Mesenchymal stem cell (in vitro differentiated cells and primary cell): ENCODE measurements around the gene ARHGEF25. TPM values are rescaled to one million over a fixed set of nuclear protein-coding genes. Genes with fewer than 3 reads are reported as not detected.
A peak's percentile ranks its signal among the peaks of the same experiment; 100 is the strongest.

Source experiments
- DNase-seq: peaks from one replicate; pipeline ENCODE4 v3.0.0-alpha.2; 2013
- H2AFZ ChIP-seq: one replicate; pipeline ENCODE4 v1.6.1; 2013; ENCODE audit warnings: low read depth, mild to moderate bottlenecking, control low read depth, inconsistent platforms, low read length, moderate library complexity
- H2AK5ac ChIP-seq: 2 replicates; pipeline ENCODE4 v1.6.1; 2013; ENCODE audit warnings: low read length, moderate library complexity, mild to moderate bottlenecking, inconsistent platforms; ENCODE audit not compliant: severe bottlenecking
- H2BK120ac ChIP-seq: one replicate; pipeline ENCODE4 v1.6.1; 2013; ENCODE audit warnings: low read depth, mild to moderate bottlenecking, inconsistent platforms, low read length, moderate library complexity
- H2BK12ac ChIP-seq, 2 experiments: one replicate each; pipeline ENCODE4 v1.6.1; 2013; ENCODE audit warnings: inconsistent platforms in 2 of 2, low read length in 2 of 2, mild to moderate bottlenecking in 2 of 2, moderate library complexity in 2 of 2, control low read depth in 1 of 2
- H2BK15ac ChIP-seq: one replicate; pipeline ENCODE4 v1.6.1; 2013; ENCODE audit warnings: mild to moderate bottlenecking, low read depth, inconsistent platforms; ENCODE audit not compliant: poor library complexity, severe bottlenecking
- H2BK5ac ChIP-seq: 2 replicates; pipeline ENCODE4 v1.6.1; 2013; ENCODE audit warnings: low read depth, mild to moderate bottlenecking, low read length, control low read depth, inconsistent platforms; ENCODE audit not compliant: poor library complexity, severe bottlenecking
- H3K14ac ChIP-seq, 2 experiments: one replicate each; pipeline ENCODE4 v1.6.1; 2013; ENCODE audit warnings: inconsistent platforms in 2 of 2, low read length in 2 of 2, control low read depth in 1 of 2, mild to moderate bottlenecking in 1 of 2, moderate library complexity in 1 of 2
- H3K18ac ChIP-seq, 2 experiments: one replicate each; pipeline ENCODE4 v1.6.1; 2013; ENCODE audit warnings: inconsistent platforms in 2 of 2, low read length in 2 of 2, control low read depth in 1 of 2, low read depth in 1 of 2, mild to moderate bottlenecking in 1 of 2
- H3K23ac ChIP-seq, 2 experiments: one replicate each; pipeline ENCODE4 v1.6.1; 2013; ENCODE audit warnings: inconsistent platforms in 2 of 2, low read length in 2 of 2, mild to moderate bottlenecking in 2 of 2, moderate library complexity in 2 of 2, control low read depth in 1 of 2
- H3K27ac ChIP-seq: 2 replicates; pipeline ENCODE4 v1.5.1; 2013; ENCODE audit warnings: mild to moderate bottlenecking, moderate library complexity, low read length, control low read depth, inconsistent platforms; ENCODE audit not compliant: poor library complexity, severe bottlenecking
- H3K27me3 ChIP-seq, 2 experiments: 2 replicates each; pipeline versions ENCODE4 v1.6.1 to v1.7.0; 2013; ENCODE audit warnings: low read length in 2 of 2, mild to moderate bottlenecking in 2 of 2, moderate library complexity in 2 of 2, control low read depth in 1 of 2, inconsistent platforms in 1 of 2; ENCODE audit not compliant: control insufficient read depth in 1 of 2, insufficient read depth in 1 of 2
- H3K36me3 ChIP-seq, 2 experiments: 2 replicates each; pipeline versions ENCODE4 v1.6.1 to v1.7.0; 2013; ENCODE audit warnings: low read length in 2 of 2, control low read depth in 1 of 2, inconsistent platforms in 1 of 2, low read depth in 1 of 2, mild to moderate bottlenecking in 1 of 2; ENCODE audit not compliant: insufficient read depth in 2 of 2, control insufficient read depth in 1 of 2
- H3K4ac ChIP-seq, 2 experiments: one replicate each; pipeline ENCODE4 v1.6.1; 2013; ENCODE audit warnings: inconsistent platforms in 2 of 2, low read length in 2 of 2, mild to moderate bottlenecking in 2 of 2, moderate library complexity in 2 of 2, control low read depth in 1 of 2, low read depth in 1 of 2
- H3K4me1 ChIP-seq: 2 replicates; pipeline ENCODE4 v1.6.1; 2013; ENCODE audit warnings: low read depth, low read length, control low read depth; ENCODE audit not compliant: control insufficient read depth, insufficient read depth
- H3K4me2 ChIP-seq: 2 replicates; pipeline ENCODE4 v1.6.1; 2013; ENCODE audit warnings: low read length, mild to moderate bottlenecking, inconsistent platforms; ENCODE audit not compliant: poor library complexity, severe bottlenecking
- H3K4me3 ChIP-seq, 2 experiments: 2 replicates each; pipeline versions ENCODE4 v1.5.1 to v1.7.0; 2013; ENCODE audit warnings: low read length in 2 of 2, mild to moderate bottlenecking in 2 of 2, control low read depth in 1 of 2, low read depth in 1 of 2; ENCODE audit not compliant: insufficient read depth in 1 of 2
- H3K79me1 ChIP-seq: replicated peaks from 2 replicates; pipeline ENCODE4 v1.6.1; 2013; ENCODE audit warnings: mild to moderate bottlenecking, control low read depth, low read length, inconsistent platforms; ENCODE audit not compliant: poor library complexity, severe bottlenecking
- H3K9ac ChIP-seq: 2 replicates; pipeline ENCODE4 v1.7.0; 2013; ENCODE audit warnings: mild to moderate bottlenecking, low read length, moderate library complexity
- H3K9me3 ChIP-seq: 2 replicates; pipeline ENCODE4 v1.7.0; 2013; ENCODE audit warnings: mild to moderate bottlenecking, low read length; ENCODE audit not compliant: control insufficient read depth
- H4K8ac ChIP-seq: one replicate; pipeline ENCODE4 v1.6.1; 2013; ENCODE audit warnings: inconsistent platforms, mild to moderate bottlenecking, low read length, moderate library complexity
- H4K91ac ChIP-seq: one replicate; pipeline ENCODE4 v1.6.1; 2013; ENCODE audit warnings: mild to moderate bottlenecking, low read length, inconsistent platforms
- WGBS: methylation state at CpG from one replicate; pipeline ENCODE4 v1.1.7; 2013; ENCODE audit warnings: mixed read lengths; 5-methylcytosine and 5-hydroxymethylcytosine counted together
- polyA plus RNA-seq, 2 experiments: library from polyadenylated mRNA; stranded (reverse); fragments of 200-250 nt; gene quantifications; one replicate each; pipeline ENCODE4 v1.2.3, GENCODE V29; 2013

ARHGEF25 gene
- polyA plus RNA-seq (2013, experiment 1 of 2), result 6.7 TPM
- 5.9 TPM for polyA plus RNA-seq (2013, experiment 2 of 2)

DNA sequence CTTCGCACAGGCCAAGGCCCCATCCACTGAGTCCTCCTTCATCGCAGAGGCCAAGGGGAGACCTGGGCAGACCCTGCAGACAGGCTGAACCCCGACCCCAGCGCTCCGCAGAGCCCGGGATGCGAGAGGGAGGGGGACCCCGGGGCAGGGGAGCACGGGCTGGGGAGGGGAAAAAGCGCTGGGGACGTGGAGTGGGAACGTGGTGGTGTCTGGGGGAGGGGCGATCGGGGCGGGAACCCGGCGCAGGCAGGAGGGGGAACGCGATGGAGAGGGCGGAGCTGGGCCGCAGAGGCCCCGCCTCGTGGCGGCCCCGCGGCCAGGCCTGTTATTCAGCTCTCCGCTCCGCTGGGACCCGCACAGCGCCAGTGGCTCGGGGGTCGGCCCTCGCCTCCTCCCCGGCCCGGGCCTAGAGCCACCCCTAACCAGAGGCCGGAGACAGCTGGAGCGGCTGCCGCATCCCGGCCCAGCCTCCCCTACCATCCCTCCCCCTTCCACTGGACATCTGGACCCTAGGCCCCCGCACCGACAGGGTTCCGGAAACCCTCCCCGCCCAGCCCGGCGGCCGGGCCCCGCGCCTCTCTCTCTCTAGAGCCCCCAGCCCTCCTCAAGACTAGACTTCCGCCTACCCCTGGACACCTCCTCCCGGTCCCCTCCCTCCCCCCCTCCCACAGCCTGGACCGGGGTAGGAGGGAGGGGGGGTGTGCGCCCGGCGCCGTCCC, at the start of gene ARHGEF25:
Gene ARHGEF25 (plus strand): TSS at position 328 of the 719 bp plus-strand sequence. CDS start 460 bp downstream, outside the sequence.
- Histone ChIP-seq H2BK15ac (peak within 1 kb of the TSS; percentile 68), H2AK5ac (no peak within 1 kb of the TSS), H3K18ac (peak within 1 kb of the TSS; percentile 78 to 94), H4K91ac (peak within 1 kb of the TSS; percentile 86), H3K4ac (peak within 1 kb of the TSS; percentile 2 to 42), H3K27me3 (peaks cover 0 to 57% of the 10 kb centered on the region in 2 experiments), H4K8ac (peak within 1 kb of the TSS; percentile 95), H2BK120ac (peak within 1 kb of the TSS; percentile 86), H2BK12ac (peak within 1 kb of the TSS; percentile 50 to 64), H3K4me1 (peaks cover 15% of the 10 kb centered on the region), H2BK5ac (no peak within 1 kb of the TSS), H3K23ac (peak within 1 kb of the TSS in 1 of 2 experiments; percentile 97), H3K9ac (peak within 1 kb of the TSS; percentile 77), H3K14ac (no peak within 1 kb of the TSS), H3K79me1 (peaks cover 7% of the 10 kb centered on the region), H3K4me3 (peak within 1 kb of the TSS; percentile 70 to 81), H3K27ac (no peak within 1 kb of the TSS), H3K4me2 (peak within 1 kb of the TSS; percentile 77), H2AFZ (peak within 1 kb of the TSS; percentile 37), H3K36me3 (peaks cover 0 to 57% of the 10 kb centered on the region in 2 experiments), H3K9me3 (no peaks in the 10 kb centered on the region)
- WGBS, result 2% methylated on average over 9 of the region's 55 CpGs
- DNase-seq, result peak; percentile 57

DNA sequence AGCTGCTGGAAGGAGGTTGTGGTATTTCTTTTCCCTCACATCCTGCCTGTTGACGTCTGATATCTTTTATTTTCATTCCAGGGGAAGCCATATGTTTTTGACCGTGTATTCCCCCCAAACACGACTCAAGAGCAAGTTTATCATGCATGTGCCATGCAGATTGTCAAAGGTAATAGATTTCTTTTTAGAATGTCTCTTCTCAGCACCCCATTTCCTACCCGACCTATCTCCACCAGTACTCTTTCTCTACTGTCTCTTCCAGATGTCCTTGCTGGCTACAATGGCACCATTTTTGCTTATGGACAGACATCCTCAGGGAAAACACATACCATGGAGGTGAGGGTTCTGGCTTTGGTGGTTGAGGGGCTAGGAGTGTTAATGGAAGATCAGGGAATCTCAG, 47.9 kb upstream of the ARHGEF25 start:
- no peak overlapping the region for H3K14ac ChIP-seq
- H3K4me2 ChIP-seq, result no peak overlapping the region
- no peak overlapping the region for H2BK5ac ChIP-seq
- H3K18ac ChIP-seq, result no peak overlapping the region
- no peak overlapping the region for H2BK120ac ChIP-seq
- H3K9ac ChIP-seq, result no peak overlapping the region
- H4K91ac ChIP-seq, result no peak overlapping the region
- no peak overlapping the region for H2BK15ac ChIP-seq
- H3K36me3 ChIP-seq, result peaks cover 0 to 5% of the 10 kb centered on the region in 2 experiments
- H3K27me3 ChIP-seq, result peaks cover 18 to 24% of the 10 kb centered on the region in 2 experiments
- no peak overlapping the region for H2AFZ ChIP-seq
- no peak overlapping the region for H2AK5ac ChIP-seq
- H2BK12ac ChIP-seq, result no peak overlapping the region
- no peak overlapping the region for H3K23ac ChIP-seq
- no peak for DNase-seq
- H3K4me1 ChIP-seq, result no peaks in the 10 kb centered on the region
- no peak overlapping the region for H4K8ac ChIP-seq
- no peaks in the 10 kb centered on the region for H3K79me1 ChIP-seq
- 70% methylated on average over 3 of the region's 4 CpGs for WGBS
- H3K4ac ChIP-seq, result no peak overlapping the region
- H3K27ac ChIP-seq, result no peak overlapping the region
- no peak overlapping the region for H3K4me3 ChIP-seq
- H3K9me3 ChIP-seq, result peaks cover 3% of the 10 kb centered on the region

DNA sequence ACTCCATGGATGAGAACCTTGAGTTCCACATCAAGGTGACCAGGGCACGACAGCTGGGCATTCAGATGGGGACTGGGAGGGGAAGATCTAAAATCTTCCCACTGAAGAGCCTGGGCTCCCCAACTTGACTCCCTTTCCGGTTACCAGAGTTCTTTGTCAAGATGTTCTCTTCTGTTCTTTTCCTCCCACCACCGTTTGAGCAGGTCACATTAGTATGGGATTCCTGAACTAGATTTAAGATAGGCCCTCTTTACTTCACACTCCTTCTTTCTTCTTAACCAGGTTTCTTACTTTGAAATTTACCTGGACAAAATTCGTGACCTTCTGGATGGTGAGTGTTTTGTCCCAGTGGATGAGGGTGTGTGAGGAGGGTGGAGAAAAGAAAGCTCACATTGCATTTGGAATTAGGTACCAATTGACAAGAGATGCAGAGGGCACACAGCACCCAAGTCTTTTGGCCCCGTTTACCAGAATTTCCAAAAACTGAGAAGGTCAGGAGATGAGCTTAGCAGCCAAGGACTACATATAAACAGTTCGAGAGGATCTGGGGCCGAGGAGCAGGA, 47.0 kb upstream of the ARHGEF25 start:
- Histone ChIP-seq H3K27me3 (peaks cover 19 to 31% of the 10 kb centered on the region in 2 experiments), H3K4me3 (no peak overlapping the region), H3K18ac (no peak overlapping the region), H3K14ac (no peak overlapping the region), H3K9ac (no peak overlapping the region), H2BK120ac (no peak overlapping the region), H2AK5ac (no peak overlapping the region), H3K79me1 (no peaks in the 10 kb centered on the region), H2BK5ac (no peak overlapping the region), H2BK12ac (no peak overlapping the region), H2AFZ (no peak overlapping the region), H4K8ac (no peak overlapping the region), H3K36me3 (peaks cover 0 to 8% of the 10 kb centered on the region in 2 experiments), H4K91ac (no peak overlapping the region), H2BK15ac (no peak overlapping the region), H3K4ac (no peak overlapping the region), H3K4me2 (no peak overlapping the region), H3K4me1 (no peaks in the 10 kb centered on the region), H3K9me3 (peaks cover 3% of the 10 kb centered on the region), H3K23ac (no peak overlapping the region), H3K27ac (no peak overlapping the region)
- WGBS, result 86% methylated on average over 6 of the region's 7 CpGs
- DNase-seq, result no peak

DNA sequence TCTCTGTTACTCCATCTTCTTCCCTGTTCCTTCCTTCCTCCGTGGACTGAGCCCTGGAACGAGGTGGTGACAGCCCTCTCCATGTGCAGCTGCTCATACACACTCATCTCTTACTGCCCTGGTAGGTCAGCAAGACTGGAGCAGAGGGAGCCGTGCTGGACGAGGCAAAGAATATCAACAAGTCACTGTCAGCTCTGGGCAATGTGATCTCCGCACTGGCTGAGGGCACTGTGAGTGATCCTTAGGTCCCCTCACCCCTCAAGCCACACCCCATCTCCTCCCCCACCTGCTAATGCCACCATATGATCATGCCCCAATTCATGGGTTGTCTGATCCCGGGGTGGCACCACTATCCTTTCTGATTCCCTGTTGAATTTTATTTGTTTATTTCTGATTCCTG, 42.4 kb upstream of the ARHGEF25 start:
- Histone ChIP-seq H3K4ac (no peak overlapping the region), H3K4me2 (no peak overlapping the region), H3K27me3 (peaks cover 18 to 35% of the 10 kb centered on the region in 2 experiments), H2BK12ac (no peak overlapping the region), H4K8ac (no peak overlapping the region), H3K4me3 (no peak overlapping the region), H3K36me3 (peaks cover 0 to 23% of the 10 kb centered on the region in 2 experiments), H2BK120ac (no peak overlapping the region), H2BK15ac (no peak overlapping the region), H3K27ac (no peak overlapping the region), H2AFZ (no peak overlapping the region), H3K18ac (no peak overlapping the region), H3K23ac (no peak overlapping the region), H4K91ac (no peak overlapping the region), H3K14ac (no peak overlapping the region), H3K9me3 (peaks cover 2% of the 10 kb centered on the region), H3K9ac (no peak overlapping the region), H3K4me1 (no peaks in the 10 kb centered on the region), H2AK5ac (no peak overlapping the region), H3K79me1 (no peaks in the 10 kb centered on the region), H2BK5ac (no peak overlapping the region)
- 80% methylated on average over 6 of the region's 6 CpGs for WGBS
- DNase-seq, result no peak
